ENCODE results near the gene TNFSF9.
"Not testable (repeated sequence)": the region's sequence is repeated elsewhere in the genome, so short reads cannot be mapped to it uniquely, and the experiment has no call there.

The TNFSF9 gene

DNA sequence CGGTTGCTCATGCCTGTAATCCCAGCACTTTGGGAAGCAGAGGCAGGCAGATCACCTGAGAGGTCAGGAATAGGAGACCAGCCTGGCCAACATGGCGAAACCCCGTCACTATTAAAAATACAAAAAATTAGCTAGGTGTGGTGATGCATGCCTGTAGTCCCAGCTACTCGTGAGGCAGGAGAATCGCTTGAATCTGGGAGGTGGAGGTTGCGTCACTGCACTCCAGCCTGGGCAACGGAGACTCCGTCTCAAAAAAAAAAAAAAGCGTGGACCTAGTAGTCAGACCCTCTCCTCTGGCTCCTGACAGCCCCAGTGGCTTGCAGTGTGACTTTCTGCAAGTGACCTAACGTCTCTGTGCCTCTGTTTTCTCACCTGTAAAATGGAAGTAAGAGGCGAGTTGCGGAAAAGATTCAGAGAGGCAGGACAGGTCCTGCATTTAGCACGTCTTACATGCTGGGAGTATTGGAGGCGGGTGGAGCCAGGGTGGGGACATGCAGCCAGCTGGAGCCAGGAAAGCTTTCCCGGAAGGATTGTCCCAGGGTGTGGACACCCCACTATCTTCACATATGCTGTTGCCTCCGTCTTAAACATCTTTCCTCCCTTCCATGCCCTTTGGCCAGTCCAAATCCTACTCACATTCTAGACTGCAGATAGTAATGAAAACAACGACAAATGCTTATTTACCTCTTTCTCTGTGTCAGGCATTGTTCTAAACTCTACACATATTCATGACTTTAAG, 31.6 kb upstream of the TNFSF9 start:
- no peak overlapping the region for H3K4me3 ChIP-seq (ENCODE audit: low read depth, low read length)
- TF ChIP-seq, protein P1, sequence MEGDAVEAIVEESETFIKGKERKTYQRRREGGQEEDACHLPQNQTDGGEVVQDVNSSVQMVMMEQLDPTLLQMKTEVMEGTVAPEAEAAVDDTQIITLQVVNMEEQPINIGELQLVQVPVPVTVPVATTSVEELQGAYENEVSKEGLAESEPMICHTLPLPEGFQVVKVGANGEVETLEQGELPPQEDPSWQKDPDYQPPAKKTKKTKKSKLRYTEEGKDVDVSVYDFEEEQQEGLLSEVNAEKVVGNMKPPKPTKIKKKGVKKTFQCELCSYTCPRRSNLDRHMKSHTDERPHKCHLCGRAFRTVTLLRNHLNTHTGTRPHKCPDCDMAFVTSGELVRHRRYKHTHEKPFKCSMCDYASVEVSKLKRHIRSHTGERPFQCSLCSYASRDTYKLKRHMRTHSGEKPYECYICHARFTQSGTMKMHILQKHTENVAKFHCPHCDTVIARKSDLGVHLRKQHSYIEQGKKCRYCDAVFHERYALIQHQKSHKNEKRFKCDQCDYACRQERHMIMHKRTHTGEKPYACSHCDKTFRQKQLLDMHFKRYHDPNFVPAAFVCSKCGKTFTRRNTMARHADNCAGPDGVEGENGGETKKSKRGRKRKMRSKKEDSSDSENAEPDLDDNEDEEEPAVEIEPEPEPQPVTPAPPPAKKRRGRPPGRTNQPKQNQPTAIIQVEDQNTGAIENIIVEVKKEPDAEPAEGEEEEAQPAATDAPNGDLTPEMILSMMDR (IDR thresholded peaks at IDR 0.05; ENCODE audit: low read depth, low read length), result no peak

DNA sequence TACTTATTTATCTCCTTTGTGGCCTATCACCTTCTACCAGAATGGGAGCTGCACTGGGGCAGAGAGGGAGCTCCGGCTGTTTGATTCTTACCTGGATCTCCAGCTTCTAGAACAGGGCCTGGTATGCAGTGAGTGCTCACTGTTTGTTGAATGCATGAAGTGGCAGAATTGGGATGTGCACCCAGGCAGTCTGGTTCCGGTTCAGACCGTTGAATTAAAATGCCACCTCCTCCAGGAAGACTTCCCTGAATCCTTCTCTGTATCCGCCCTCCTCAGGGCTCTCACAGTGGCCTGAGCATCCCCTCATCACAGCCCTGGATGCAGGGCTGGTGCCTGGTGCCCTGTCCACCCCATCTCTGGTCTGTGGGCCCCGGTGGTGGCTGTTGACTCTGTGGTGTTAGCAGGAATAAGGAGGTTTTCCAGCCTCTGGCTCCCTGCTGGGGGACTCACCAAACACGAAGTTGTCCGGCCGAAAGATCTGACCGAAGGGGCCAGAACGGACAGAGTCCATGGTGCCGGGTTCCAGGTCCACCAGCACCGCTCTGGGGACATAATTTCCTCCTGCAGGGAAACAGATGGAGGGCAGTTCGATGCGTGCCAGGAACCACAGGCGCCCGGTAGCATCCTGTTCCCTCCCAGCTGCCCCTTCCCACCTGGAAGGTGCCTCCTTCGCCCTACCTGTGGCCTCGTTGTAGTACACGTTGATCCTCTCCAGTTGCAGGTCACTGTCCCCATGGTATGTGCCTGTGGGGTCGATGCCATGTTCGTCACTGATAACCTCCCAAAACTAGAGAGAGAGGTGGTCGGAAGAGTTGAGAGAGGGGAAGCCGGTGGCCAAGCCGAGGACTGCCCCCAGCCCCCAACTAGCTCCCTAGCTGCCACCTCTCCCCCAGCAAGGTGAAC, 29.7 kb upstream of the TNFSF9 start:
- no peak overlapping the region for H3K4me3 ChIP-seq (ENCODE audit: low read depth, low read length)
- TF ChIP-seq, protein P1 (IDR thresholded peaks at IDR 0.05; ENCODE audit: low read depth, low read length), result no peak

DNA sequence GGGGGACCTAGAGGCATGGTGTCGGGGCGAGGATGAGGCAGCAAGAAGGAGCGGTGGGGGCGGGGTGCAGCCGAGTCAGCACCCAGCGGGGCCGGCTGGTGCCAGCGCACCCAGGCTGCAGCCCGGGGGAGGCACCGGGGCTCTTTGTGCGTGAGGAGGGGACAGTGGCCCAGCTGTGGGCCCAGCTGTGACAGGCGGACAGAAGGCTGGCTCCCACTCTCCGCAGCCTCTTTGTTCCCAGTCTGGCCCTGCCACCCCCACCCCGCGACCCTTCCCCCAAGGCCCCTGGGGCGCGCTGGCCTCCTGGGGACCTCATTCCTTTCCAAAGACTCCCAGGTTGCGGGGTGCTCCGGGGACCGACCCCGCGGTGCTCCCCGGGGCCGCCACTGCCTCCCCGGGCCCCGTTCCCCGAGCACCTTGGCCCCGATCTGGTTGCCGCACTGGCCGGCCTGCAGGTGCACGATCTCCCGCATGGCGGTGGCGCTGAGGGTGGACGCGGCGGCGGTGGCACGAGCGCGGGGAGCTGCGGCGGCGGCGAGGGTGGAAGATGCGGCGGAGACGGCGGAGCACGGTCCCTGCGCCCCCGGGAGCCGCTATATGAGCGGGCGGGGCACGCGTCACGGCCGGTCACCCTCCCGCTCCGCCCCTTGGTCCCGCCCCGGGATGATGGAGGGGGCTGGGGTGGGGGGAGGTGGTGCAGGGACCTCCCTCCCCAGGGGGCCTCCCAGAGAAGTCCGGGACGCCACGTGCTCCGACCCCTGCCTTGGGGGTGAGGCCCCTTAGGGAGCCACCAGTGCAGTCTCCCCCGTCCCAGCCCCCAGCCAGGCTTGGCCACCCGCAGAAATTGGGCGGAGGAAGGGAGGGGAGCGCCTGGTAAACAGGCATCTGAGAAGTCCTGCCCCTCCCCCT, 28.8 kb upstream of the TNFSF9 start, which contains the start of gene TUBB4A:
Gene TUBB4A (minus strand): TSS at position 570 of the 909 bp plus-strand sequence. CDS start 97 bp downstream, at position 473.
- H3K4me3 ChIP-seq (ENCODE audit: low read depth, low read length), result no peak within 1 kb of the TSS
- TF ChIP-seq, protein P1 (IDR thresholded peaks at IDR 0.05; ENCODE audit: low read depth, low read length), result no peak

DNA sequence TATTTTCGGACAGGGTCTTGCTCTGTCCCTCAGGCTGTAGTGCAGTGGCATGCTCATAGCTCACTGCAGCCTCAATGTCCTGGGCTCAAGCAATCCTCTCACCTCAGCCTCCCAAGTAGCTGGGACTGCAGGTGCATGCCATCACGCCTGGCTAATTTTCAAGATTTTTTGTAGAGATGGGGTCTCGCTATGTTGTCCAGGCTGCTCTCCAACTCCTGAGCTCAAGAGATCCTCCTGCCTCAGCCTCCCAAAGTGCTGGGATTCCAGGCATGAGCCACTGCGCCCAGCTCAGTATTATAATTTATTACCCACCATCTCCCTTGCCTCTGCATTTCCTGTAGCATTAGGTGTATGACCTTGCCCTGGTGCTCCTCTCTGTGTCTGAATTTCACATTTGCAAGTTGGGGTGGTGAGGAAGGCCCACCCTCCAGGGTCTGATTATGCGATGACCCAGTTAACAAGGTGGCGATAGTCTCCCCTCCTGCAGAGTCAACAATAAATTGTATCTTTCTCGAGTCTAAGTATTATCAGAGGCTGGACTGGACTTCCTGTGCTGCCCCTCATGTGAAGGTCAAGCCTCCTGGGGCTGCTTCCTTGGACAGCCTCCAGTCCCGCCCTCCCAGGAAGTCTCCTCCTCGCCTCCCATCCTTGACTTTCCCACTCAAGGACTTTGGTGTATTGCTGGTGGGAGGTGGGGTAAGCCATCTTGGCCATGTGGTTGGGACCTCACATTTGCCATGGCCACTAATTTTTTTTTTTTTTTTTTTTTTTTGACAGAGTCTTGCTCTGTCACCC, 27.2 kb upstream of the TNFSF9 start:
- H3K4me3 ChIP-seq (ENCODE audit: low read depth, low read length), result no peak overlapping the region
- TF ChIP-seq, protein P1 (IDR thresholded peaks at IDR 0.05; ENCODE audit: low read depth, low read length), result no peak

DNA sequence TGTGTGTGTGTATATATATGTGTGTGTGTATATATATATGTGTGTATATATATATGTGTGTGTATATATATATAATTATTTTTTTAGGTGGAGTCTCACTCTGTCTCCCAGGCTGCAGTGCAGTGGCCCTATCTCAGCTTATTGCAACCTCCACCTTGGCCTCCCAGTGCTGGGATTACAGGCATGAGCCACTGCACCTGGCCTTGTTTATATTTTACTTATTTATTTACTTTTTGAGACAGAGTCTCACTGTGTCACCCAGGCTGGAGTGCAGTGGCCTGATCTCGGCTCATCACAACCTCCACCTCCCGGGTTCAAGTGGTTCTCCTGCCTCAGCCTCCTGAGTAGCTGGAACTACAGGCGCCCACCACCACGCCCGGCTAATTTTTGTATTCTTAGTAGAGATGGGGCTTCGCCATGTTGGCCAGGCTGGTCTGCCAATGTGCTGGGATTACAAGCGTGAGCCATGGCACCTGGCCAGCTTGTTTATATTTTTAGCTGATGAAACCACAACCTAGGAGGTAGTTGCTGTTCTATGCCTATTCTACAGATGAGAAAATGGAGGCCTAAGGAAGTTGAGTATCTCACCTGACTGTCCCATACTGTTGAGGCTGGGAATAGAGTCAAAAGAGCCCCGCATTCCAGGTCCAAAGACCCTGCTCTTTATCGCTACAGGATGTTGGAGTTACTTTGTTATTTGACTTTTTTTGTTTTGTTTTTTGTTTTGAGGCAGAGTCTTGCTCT, 22.6 kb upstream of the TNFSF9 start:
- not testable (repeated sequence) for H3K4me3 ChIP-seq (ENCODE audit: low read depth, low read length)

DNA sequence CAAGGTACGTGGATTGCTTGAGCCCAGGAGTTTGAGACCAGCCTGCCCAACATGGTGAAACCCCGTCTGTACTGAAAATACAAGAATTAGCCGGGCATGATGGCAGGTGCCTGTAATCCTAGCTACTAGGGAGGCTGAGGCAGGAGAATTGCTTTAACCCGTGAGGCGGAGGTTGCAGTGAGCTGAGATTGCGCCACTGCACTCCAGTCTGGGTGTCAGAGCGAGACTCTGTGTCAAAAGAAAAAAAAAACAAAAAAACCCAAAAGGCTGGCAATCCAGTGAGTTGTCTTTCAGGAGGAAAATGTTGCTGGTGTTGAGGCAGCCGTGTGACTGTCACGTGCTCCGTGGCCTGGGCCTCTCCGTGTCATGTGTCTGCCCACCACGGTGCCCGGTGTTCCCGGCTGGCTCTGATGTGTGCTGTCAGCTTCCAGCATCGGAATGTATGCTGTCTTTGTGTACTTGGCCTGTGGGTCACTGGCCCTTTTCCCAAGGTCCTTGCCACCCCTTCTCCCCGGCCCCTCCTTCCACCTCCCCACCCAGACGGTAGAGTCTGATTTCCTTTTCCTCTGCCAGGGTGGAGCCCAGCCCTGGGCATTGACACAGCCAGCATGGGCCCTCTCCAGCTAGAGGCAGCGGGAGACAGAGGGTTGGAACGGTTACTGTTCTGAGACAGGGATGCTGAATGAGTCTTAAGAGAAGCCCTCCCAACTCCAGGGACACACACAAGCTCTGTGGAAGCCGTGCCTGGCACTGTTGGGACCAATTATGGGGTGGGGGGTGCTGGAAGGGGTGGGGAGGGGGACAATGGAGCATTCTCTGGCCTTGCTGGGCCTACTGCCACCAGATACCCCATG, 21.5 kb upstream of the TNFSF9 start:
- TF ChIP-seq, protein P1 (IDR thresholded peaks at IDR 0.05; ENCODE audit: low read depth, low read length), result no peak
- no peak overlapping the region for H3K4me3 ChIP-seq (ENCODE audit: low read depth, low read length)
